K562 (cell line): ENCODE results near the gene NTRK2.

Experiments
- TBP ChIP-seq: optimal IDR thresholded peaks from 2 replicates; pipeline ENCODE3; 2011; ENCODE audit warnings: low read depth, low read length, improper control_type of control experiment
- TF ChIP-seq, protein P1 (sequence below), 3 experiments: IDR thresholded peaks in 2 of 3; conservative IDR thresholded peaks in 1 of 3; 2 replicates each; pipeline ENCODE4 v1.5.1; 2011 to 2012; ENCODE audit warnings: low read length in 3 of 3, mild to moderate bottlenecking in 3 of 3, control low read depth in 2 of 3, improper control_type of control experiment in 1 of 3, inconsistent platforms in 1 of 3, low read depth in 1 of 3, mixed read lengths in 1 of 3, moderate library complexity in 1 of 3; ENCODE audit not compliant: insufficient read depth in 2 of 3

DNA sequence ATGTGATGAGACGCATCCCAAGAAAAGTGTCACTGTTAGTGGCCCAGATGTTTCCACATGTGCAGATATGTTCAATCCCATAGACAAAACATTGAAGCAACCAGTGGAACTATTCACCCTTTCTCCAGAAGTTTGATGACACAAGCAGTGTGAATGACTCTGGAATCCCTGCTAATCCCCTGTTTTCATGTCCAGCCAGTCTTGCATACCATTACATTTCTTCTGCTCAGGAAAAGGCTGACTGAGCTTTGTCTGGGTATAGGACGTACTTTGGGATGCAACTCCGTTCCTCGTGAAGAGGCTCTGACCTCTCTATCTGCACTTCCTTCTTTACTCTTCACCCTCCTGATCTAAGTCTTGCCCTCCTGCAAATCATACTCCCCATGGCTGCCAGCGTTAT is 172.4 kb downstream of the NTRK2 start:
- TF ChIP-seq, protein P1, sequence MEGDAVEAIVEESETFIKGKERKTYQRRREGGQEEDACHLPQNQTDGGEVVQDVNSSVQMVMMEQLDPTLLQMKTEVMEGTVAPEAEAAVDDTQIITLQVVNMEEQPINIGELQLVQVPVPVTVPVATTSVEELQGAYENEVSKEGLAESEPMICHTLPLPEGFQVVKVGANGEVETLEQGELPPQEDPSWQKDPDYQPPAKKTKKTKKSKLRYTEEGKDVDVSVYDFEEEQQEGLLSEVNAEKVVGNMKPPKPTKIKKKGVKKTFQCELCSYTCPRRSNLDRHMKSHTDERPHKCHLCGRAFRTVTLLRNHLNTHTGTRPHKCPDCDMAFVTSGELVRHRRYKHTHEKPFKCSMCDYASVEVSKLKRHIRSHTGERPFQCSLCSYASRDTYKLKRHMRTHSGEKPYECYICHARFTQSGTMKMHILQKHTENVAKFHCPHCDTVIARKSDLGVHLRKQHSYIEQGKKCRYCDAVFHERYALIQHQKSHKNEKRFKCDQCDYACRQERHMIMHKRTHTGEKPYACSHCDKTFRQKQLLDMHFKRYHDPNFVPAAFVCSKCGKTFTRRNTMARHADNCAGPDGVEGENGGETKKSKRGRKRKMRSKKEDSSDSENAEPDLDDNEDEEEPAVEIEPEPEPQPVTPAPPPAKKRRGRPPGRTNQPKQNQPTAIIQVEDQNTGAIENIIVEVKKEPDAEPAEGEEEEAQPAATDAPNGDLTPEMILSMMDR (IDR thresholded peaks at IDR 0.05 in 2 of 3, conservative IDR thresholded peaks at IDR 0.05 in 1 of 3; ENCODE audit: insufficient read depth in 2 of 3, low read depth in 1 of 3, low read length in 3 of 3): no peak
- no peak for TF ChIP-seq TBP
